HepG2 (cell line): ENCODE results near the gene MTR. TPM values are rescaled to one million over a fixed set of nuclear protein-coding genes. Genes with fewer than 3 reads are reported as not detected.

Experiments
- NCOA5 ChIP-seq: sonication (generic); formaldehyde crosslinking; IDR thresholded peaks from 2 replicates; pipeline ENCODE4 v1.4.0; 2020; ENCODE audit warnings: missing genetic modification reagents
- RORA ChIP-seq: sonication (generic); formaldehyde crosslinking; IDR thresholded peaks from 2 replicates; pipeline ENCODE4 v1.5.0; 2020; ENCODE audit warnings: mild to moderate bottlenecking, missing genetic modification reagents, moderate library complexity
- SMAD9 ChIP-seq: sonication (generic); formaldehyde crosslinking; IDR thresholded peaks from 2 replicates; pipeline ENCODE4 v1.5.1; 2020; ENCODE audit warnings: mild to moderate bottlenecking, missing genetic modification reagents
- ZKSCAN1 ChIP-seq: fragments of 150-350 bp; IDR thresholded peaks from 2 replicates; pipeline ENCODE4 v1.6.1; 2014; ENCODE audit warnings: low read length
- ZNF232 ChIP-seq: sonication (generic); formaldehyde crosslinking; IDR thresholded peaks from 2 replicates; pipeline ENCODE4 v1.4.0; 2020; ENCODE audit warnings: missing genetic modification reagents, borderline replicate concordance
- ZNF274 ChIP-seq: sonication (generic); formaldehyde crosslinking; IDR thresholded peaks from 2 replicates; pipeline ENCODE4 v1.5.1; 2020; ENCODE audit warnings: mild to moderate bottlenecking, missing genetic modification reagents
- ZNF780A ChIP-seq: sonication (generic); formaldehyde crosslinking; IDR thresholded peaks from 2 replicates; pipeline ENCODE4 v1.8.0; 2022; ENCODE audit warnings: mild to moderate bottlenecking, missing genetic modification reagents, moderate library complexity
- polyA plus RNA-seq, 8 experiments: library from polyadenylated mRNA; depleted of rRNA in 3 of 8; stranded (reverse) in 7 of 8; unstranded in 1 of 8; fragments of >200 nt; fragmentation: Illumina TruSeq in 4 of 8; extraction: Trizol in 4 of 8; gene quantifications; 2 replicates each; pipeline versions ENCODE4 v1.2.1 to v1.2.3, GENCODE V29; 2011 to 2016; ENCODE audit warnings: low read depth in 4 of 8, missing spikeins in 1 of 8, mixed read lengths in 1 of 8; ENCODE audit not compliant: insufficient read depth in 1 of 8
- total RNA-seq, 5 experiments: library from RNA; depleted of rRNA; stranded (reverse); fragments of >200 nt; fragmentation: Illumina TruSeq; extraction: Trizol; gene quantifications; 2 replicates each; pipeline ENCODE4 v1.2.3, GENCODE V29; 2016; ENCODE audit warnings: low read depth in 1 of 5
- TF ChIP-seq, protein P1 (sequence below): sonication (generic); formaldehyde crosslinking; IDR thresholded peaks from 2 replicates; pipeline ENCODE4 v1.8.0; 2022; ENCODE audit warnings: missing genetic modification reagents, mild to moderate bottlenecking, borderline replicate concordance
- TF ChIP-seq, protein P2 (sequence below): sonication (generic); formaldehyde crosslinking; IDR thresholded peaks from 2 replicates; pipeline ENCODE4 v1.5.0; 2020; ENCODE audit warnings: missing genetic modification reagents, mild to moderate bottlenecking, borderline replicate concordance
- TF ChIP-seq, protein P3 (sequence below): sonication (generic); formaldehyde crosslinking; IDR thresholded peaks from 2 replicates; pipeline ENCODE4 v1.5.1; 2020; ENCODE audit warnings: missing genetic modification reagents, mild to moderate bottlenecking, borderline replicate concordance
- TF ChIP-seq, protein P4 (sequence below): sonication (generic); formaldehyde crosslinking; IDR thresholded peaks from 2 replicates; pipeline ENCODE4 v1.5.1; 2020; ENCODE audit warnings: mild to moderate bottlenecking, missing genetic modification reagents, moderate library complexity
- TF ChIP-seq, protein P5 (sequence below): sonication (generic); formaldehyde crosslinking; IDR thresholded peaks from 2 replicates; pipeline ENCODE4 v1.5.0; 2020; ENCODE audit warnings: mild to moderate bottlenecking, missing genetic modification reagents
- TF ChIP-seq, protein P6 (sequence below): sonication (generic); formaldehyde crosslinking; IDR thresholded peaks from 2 replicates; pipeline ENCODE4 v1.5.0; 2020; ENCODE audit warnings: mild to moderate bottlenecking, missing genetic modification reagents

Gene MTR
- total and polyA plus RNA-seq, 2 of the 13 experiments (the other 11 are each of a cell fraction or from before 2014, with no cell fraction given), result 16.3 to 36.1 TPM

DNA sequence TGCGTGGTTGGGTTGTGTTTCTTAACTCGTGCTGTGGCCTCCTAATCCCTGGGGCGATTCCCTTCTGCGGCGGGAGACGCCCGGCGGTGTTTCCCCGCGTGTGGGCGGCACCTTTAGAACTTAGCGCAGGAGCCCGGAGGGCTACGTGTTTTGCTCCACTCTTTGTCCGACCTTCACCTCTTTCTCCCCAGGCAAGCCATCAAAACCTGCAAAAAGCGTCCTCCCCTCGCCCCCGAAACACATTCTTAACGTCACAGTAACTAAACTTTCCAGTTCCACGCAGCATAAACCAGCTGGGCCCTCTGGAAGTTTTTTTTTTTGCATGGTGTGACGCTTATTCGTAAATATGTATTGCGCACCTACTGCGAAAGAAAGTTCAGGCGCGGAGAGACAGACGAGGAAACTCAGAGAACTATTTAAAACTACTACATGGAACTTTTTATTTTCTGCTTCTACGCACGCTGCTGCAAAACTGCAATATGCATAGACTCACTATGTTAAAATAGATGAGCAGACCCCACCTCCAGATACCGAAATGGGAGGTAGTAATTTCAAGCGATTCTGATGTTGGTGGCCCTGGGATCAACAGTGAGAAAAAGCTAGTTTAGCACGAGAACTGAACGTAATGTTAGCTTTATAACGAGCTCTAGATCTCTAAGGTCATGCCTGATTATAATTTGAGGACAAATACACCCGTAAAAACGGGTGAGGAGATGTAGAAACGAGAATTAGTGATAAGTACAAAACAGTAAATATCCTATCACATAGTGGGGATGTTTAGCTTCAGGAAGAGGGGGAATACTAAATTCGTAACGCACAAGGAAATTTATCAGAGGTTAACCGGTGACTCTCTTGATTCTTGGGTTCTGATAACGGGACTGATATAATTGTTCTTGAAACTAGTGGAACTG is 920 bp downstream of the MTR start (continued):
- TF ChIP-seq, protein P1, sequence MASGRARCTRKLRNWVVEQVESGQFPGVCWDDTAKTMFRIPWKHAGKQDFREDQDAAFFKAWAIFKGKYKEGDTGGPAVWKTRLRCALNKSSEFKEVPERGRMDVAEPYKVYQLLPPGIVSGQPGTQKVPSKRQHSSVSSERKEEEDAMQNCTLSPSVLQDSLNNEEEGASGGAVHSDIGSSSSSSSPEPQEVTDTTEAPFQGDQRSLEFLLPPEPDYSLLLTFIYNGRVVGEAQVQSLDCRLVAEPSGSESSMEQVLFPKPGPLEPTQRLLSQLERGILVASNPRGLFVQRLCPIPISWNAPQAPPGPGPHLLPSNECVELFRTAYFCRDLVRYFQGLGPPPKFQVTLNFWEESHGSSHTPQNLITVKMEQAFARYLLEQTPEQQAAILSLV, result peak; percentile 71; the same call in 1 of the 2 replicates
- no peak for TF ChIP-seq NCOA5 (CRISPR knock-in tag)
- TF ChIP-seq, protein P2, sequence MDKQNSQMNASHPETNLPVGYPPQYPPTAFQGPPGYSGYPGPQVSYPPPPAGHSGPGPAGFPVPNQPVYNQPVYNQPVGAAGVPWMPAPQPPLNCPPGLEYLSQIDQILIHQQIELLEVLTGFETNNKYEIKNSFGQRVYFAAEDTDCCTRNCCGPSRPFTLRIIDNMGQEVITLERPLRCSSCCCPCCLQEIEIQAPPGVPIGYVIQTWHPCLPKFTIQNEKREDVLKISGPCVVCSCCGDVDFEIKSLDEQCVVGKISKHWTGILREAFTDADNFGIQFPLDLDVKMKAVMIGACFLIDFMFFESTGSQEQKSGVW (CRISPR knock-in tag), result 0 out of 2 replicates have a peak, but pooled peaks have one; percentile 63
- TF ChIP-seq SMAD9, result peak; percentile 65; the same call in 1 of the 2 replicates
- no peak for TF ChIP-seq ZNF274 (CRISPR knock-in tag)
- TF ChIP-seq, protein P3, sequence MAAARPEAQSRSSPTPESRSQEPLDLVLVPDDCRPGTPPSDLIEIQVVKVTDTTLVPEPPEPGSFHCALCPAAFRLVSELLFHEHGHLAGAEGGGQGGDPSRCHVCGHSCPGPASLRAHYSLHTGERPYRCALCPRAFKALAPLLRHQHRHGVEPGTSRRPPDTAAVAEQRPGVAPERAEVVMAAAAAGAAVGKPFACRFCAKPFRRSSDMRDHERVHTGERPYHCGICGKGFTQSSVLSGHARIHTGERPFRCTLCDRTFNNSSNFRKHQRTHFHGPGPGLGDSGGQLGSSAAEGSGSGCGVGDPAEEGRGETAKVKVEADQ (CRISPR knock-in tag), result peak; percentile 68; the same call in 1 of the 2 replicates
- TF ChIP-seq, protein P4, sequence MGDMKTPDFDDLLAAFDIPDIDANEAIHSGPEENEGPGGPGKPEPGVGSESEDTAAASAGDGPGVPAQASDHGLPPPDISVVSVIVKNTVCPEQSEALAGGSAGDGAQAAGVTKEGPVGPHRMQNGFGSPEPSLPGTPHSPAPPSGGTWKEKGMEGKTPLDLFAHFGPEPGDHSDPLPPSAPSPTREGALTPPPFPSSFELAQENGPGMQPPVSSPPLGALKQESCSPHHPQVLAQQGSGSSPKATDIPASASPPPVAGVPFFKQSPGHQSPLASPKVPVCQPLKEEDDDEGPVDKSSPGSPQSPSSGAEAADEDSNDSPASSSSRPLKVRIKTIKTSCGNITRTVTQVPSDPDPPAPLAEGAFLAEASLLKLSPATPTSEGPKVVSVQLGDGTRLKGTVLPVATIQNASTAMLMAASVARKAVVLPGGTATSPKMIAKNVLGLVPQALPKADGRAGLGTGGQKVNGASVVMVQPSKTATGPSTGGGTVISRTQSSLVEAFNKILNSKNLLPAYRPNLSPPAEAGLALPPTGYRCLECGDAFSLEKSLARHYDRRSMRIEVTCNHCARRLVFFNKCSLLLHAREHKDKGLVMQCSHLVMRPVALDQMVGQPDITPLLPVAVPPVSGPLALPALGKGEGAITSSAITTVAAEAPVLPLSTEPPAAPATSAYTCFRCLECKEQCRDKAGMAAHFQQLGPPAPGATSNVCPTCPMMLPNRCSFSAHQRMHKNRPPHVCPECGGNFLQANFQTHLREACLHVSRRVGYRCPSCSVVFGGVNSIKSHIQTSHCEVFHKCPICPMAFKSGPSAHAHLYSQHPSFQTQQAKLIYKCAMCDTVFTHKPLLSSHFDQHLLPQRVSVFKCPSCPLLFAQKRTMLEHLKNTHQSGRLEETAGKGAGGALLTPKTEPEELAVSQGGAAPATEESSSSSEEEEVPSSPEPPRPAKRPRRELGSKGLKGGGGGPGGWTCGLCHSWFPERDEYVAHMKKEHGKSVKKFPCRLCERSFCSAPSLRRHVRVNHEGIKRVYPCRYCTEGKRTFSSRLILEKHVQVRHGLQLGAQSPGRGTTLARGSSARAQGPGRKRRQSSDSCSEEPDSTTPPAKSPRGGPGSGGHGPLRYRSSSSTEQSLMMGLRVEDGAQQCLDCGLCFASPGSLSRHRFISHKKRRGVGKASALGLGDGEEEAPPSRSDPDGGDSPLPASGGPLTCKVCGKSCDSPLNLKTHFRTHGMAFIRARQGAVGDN (CRISPR knock-in tag), result peak; percentile 78; the same call in 1 of the 2 replicates
- no peak for TF ChIP-seq ZKSCAN1
- TF ChIP-seq, protein P5, sequence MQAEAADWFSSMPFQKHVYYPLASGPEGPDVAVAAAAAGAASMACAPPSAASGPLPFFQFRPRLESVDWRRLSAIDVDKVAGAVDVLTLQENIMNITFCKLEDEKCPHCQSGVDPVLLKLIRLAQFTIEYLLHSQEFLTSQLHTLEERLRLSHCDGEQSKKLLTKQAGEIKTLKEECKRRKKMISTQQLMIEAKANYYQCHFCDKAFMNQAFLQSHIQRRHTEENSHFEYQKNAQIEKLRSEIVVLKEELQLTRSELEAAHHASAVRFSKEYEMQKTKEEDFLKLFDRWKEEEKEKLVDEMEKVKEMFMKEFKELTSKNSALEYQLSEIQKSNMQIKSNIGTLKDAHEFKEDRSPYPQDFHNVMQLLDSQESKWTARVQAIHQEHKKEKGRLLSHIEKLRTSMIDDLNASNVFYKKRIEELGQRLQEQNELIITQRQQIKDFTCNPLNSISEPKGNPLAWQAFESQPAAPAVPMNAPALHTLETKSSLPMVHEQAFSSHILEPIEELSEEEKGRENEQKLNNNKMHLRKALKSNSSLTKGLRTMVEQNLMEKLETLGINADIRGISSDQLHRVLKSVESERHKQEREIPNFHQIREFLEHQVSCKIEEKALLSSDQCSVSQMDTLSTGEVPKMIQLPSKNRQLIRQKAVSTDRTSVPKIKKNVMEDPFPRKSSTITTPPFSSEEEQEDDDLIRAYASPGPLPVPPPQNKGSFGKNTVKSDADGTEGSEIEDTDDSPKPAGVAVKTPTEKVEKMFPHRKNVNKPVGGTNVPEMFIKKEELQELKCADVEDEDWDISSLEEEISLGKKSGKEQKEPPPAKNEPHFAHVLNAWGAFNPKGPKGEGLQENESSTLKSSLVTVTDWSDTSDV, result peak; percentile 93
- TF ChIP-seq ZNF780A (CRISPR knock-in tag), result 0 out of 2 replicates have a peak, but pooled peaks have one; percentile 16
- TF ChIP-seq RORA (CRISPR knock-in tag), result peak; percentile 50; the same call in 1 of the 2 replicates
- TF ChIP-seq, protein P6, sequence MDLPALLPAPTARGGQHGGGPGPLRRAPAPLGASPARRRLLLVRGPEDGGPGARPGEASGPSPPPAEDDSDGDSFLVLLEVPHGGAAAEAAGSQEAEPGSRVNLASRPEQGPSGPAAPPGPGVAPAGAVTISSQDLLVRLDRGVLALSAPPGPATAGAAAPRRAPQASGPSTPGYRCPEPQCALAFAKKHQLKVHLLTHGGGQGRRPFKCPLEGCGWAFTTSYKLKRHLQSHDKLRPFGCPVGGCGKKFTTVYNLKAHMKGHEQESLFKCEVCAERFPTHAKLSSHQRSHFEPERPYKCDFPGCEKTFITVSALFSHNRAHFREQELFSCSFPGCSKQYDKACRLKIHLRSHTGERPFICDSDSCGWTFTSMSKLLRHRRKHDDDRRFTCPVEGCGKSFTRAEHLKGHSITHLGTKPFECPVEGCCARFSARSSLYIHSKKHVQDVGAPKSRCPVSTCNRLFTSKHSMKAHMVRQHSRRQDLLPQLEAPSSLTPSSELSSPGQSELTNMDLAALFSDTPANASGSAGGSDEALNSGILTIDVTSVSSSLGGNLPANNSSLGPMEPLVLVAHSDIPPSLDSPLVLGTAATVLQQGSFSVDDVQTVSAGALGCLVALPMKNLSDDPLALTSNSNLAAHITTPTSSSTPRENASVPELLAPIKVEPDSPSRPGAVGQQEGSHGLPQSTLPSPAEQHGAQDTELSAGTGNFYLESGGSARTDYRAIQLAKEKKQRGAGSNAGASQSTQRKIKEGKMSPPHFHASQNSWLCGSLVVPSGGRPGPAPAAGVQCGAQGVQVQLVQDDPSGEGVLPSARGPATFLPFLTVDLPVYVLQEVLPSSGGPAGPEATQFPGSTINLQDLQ (CRISPR knock-in tag), result peak; percentile 84; the same call in 1 of the 2 replicates
- no peak for TF ChIP-seq ZNF232
